ENCODE results near the gene SPAG17.

The SPAG17 gene

GRCh38 chr1:118159569-118159968 lies 25.5 kb downstream of the SPAG17 start:
- no peak for DNase-seq

- DNase-seq: no peak
These were observed 26.1 kb downstream of the SPAG17 start for GRCh38 chr1:118158924-118159323.

GRCh38 chr1:118157506-118157905 lies 27.5 kb downstream of the SPAG17 start:
- no peak for DNase-seq

- no peak for DNase-seq
These were observed 29.9 kb downstream of the SPAG17 start for GRCh38 chr1:118155106-118155505.

GRCh38 chr1:118154220-118154619 lies 30.8 kb downstream of the SPAG17 start:
- DNase-seq: no peak

- peak; percentile 29 for DNase-seq
These were observed 33.6 kb downstream of the SPAG17 start for GRCh38 chr1:118151312-118151937.

- DNase-seq: no peak
These were observed 35.2 kb downstream of the SPAG17 start for GRCh38 chr1:118149799-118150198.

GRCh38 chr1:118148034-118148433 lies 37.0 kb downstream of the SPAG17 start:
- no peak for DNase-seq

GRCh38 chr1:118147522-118147921 lies 37.5 kb downstream of the SPAG17 start:
- no peak for DNase-seq

- no peak for DNase-seq
These were observed 39.3 kb downstream of the SPAG17 start for GRCh38 chr1:118145721-118146120.

GRCh38 chr1:118144684-118145083 lies 40.3 kb downstream of the SPAG17 start:
- DNase-seq: no peak

- DNase-seq: no peak
These were observed 41.2 kb downstream of the SPAG17 start for GRCh38 chr1:118143831-118144230.

- no peak for DNase-seq
These were observed 41.9 kb downstream of the SPAG17 start for GRCh38 chr1:118143121-118143520.

- DNase-seq: no peak
These were observed 42.5 kb downstream of the SPAG17 start for GRCh38 chr1:118142546-118142945.

GRCh38 chr1:118137900-118138299 lies 47.1 kb downstream of the SPAG17 start:
- DNase-seq: no peak

GRCh38 chr1:118136187-118136941 lies 48.7 kb downstream of the SPAG17 start:
- DNase-seq: no peak

GRCh38 chr1:118132000-118132399 lies 53.0 kb downstream of the SPAG17 start:
- no peak for DNase-seq

GRCh38 chr1:118128761-118129160 lies 56.3 kb downstream of the SPAG17 start:
- DNase-seq: no peak

GRCh38 chr1:118124064-118124463 lies 61.0 kb downstream of the SPAG17 start:
- no peak for DNase-seq

GRCh38 chr1:118123116-118123839 lies 61.8 kb downstream of the SPAG17 start:
- DNase-seq: no peak

GRCh38 chr1:118122234-118123004 lies 62.6 kb downstream of the SPAG17 start:
- no peak for DNase-seq

GRCh38 chr1:118118873-118119463 lies 66.1 kb downstream of the SPAG17 start:
- no peak for DNase-seq

- no peak for DNase-seq
These were observed 66.6 kb downstream of the SPAG17 start for GRCh38 chr1:118118469-118118868.

Data from NCI-H1694 treated with DMSO at 0.1 percent for 48 hours (cell line).